HG02610 (cell line): ENCODE results near the gene SLC25A28.

Experiments used
- ATAC-seq: cut with Tn5 transposase; IDR thresholded peaks from one replicate; pipeline ENCODE4 v1.9.1; 2021; ENCODE audit warnings: mild to moderate bottlenecking, moderate library complexity; ENCODE audit not compliant: unreplicated experiment

Gene SLC25A28, protein sequence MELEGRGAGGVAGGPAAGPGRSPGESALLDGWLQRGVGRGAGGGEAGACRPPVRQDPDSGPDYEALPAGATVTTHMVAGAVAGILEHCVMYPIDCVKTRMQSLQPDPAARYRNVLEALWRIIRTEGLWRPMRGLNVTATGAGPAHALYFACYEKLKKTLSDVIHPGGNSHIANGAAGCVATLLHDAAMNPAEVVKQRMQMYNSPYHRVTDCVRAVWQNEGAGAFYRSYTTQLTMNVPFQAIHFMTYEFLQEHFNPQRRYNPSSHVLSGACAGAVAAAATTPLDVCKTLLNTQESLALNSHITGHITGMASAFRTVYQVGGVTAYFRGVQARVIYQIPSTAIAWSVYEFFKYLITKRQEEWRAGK

DNA sequence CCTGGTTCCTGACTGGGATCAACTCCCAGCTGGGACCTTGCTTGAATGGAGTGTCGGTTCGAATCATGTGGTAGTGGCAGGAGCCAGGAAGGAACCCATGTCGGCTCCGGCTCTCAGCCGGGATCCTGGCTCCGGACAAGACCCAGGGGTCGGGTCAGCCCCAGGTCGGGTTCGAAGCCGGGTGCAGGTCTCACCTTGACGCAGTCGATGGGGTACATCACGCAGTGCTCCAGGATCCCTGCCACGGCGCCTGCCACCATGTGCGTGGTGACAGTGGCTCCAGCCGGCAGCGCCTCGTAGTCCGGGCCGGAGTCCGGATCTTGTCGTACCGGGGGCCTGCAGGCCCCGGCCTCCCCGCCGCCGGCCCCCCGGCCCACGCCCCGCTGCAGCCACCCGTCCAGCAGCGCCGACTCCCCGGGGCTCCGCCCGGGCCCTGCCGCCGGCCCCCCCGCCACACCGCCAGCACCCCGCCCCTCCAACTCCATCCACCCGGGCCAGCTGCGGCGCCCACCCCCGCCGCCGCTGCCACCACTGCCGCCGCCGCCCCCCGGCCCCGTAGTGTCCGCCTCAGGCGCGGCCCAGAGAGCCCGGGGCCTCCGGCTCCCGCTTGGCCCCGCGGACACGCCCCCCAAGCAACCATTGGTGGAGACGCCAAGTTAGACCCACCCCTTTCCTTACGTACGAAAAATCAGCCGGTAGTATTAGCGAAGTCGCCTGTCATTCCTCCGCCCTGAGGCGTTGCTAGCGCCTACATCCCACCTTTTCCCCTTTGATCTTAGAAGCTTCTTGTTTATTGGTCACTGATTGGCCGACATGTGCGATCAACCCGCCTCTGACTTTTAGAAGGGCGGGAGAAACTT, at the start of gene SLC25A28:
Gene SLC25A28, minus strand, starts transcription at position 589 of the 860 bp plus-strand sequence. Its CDS starts 104 bp downstream, at position 485.
- ATAC-seq: no peak

DNA sequence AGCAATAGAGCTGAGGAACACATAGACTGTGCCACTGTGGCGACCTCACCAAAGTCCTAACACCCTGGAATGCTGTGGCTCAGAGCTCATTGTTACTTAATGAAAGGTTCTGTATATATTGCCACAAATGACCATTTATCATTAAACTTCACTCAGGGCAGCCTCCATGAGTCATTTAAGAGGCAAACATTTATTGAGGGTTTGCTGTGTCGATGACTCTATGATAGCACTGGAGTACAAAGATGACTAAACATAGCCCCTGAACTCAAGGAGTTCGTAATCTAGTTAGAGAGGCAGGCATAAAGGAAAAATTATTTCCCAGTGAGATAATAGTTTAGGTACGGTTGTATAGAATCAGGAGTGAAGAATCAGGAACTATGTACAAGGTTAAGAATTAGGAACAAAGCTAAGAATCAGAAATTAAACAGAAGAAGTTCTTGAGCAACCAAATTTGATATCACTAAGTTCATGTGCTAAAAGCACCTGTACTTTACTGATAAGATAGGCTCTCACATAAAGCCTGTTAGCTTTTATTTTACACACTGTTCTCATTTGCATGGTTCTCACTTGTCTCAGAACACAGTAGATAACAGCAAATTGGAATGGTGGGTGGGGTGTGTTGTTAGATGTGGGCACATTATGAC, 47.0 kb upstream of the SLC25A28 start:
- no peak for ATAC-seq

DNA sequence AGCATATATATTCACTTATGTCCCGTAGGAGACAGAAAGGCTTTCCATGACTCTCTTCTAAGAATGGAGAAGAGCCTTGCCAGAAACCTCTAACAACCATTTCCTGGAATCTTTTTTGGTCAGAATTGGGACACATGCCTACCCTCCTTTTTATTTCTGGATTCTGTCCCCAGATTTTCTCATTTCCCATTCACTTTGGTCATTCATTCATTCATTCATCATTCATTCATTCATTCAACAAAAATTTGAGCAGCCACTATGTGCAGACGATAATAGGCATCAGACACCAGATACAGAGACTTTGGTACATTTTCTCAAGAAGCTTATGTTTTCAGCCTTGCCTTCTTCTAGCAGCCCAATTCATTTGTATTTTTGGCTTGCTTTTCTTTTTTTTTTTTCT, 45.1 kb upstream of the SLC25A28 start:
- no peak for ATAC-seq

DNA sequence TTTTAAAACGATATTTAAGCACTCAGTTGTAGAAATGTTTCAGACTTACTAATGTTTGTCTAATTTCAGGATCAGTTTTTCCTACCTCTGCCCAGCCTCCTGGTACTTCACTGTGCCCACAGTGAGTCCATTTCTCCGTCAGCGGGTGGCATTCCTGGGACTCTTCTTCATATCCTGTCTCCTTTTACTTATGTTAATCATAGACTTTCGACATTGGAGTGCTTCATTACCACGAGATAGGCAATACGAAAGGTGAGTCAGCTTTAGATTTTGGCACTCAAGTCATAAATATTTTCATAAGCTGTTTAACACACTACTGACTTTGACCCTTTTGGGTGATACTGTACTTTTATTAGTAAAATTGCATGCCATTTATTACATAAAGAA, 41.1 kb upstream of the SLC25A28 start:
- ATAC-seq: no peak

DNA sequence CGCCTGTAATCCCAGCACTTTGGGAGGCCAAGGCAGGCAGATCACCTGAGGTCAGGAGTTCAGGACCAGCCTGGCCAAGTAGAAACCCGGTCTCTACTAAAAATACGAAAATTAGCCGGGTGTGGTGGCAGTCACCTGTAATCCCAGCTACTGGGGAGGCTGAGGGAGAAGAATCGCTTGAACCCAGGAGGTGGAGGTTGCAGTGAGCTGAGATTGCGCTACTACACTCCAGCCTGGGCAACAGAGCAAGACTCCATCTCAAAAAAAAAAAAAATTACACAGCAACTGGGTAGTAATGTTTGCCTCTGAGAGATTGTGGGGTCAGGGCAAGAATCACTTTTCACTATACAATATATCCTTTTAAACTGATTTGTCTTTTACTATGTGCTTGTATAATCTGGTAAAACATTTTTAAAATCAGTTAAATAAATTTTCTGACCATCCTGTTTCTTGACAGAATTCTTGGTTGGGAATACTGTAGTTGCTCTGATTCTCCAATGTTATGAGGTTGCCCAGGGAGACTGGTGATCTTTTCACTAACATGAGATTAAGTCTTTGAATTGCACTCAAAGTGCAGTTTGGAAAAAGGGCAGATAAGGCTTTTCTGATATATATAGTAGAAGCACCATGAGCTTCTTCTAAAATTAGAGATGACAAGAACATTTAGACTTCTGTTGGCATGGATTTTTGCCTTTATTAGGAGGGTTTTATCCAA, 40.6 kb upstream of the SLC25A28 start:
- no peak for ATAC-seq

DNA sequence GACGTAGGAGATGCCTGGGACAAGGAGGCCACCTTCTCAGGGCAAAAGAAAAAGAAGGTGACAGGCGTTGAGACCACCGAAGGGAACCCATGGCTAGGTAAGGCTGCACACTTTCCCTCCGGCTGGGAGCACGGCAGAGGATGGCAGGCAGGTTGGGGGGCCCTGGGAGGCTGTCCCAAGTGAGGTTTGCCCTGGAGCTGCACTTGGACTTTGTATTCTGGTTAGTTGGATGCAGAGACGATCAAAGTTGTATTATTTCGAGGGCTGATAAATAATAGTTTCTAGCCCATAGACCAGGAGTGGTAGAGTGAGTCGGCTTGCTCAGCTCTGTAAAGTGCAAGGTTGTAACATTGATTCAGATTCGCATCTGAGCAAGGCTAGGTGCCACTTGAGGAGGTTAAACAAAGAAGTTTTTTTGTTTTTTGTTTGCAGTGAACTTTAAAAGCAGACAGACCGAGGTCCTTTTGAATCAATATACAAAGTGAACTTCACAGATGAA, 39.7 kb upstream of the SLC25A28 start:
- ATAC-seq: no peak

DNA sequence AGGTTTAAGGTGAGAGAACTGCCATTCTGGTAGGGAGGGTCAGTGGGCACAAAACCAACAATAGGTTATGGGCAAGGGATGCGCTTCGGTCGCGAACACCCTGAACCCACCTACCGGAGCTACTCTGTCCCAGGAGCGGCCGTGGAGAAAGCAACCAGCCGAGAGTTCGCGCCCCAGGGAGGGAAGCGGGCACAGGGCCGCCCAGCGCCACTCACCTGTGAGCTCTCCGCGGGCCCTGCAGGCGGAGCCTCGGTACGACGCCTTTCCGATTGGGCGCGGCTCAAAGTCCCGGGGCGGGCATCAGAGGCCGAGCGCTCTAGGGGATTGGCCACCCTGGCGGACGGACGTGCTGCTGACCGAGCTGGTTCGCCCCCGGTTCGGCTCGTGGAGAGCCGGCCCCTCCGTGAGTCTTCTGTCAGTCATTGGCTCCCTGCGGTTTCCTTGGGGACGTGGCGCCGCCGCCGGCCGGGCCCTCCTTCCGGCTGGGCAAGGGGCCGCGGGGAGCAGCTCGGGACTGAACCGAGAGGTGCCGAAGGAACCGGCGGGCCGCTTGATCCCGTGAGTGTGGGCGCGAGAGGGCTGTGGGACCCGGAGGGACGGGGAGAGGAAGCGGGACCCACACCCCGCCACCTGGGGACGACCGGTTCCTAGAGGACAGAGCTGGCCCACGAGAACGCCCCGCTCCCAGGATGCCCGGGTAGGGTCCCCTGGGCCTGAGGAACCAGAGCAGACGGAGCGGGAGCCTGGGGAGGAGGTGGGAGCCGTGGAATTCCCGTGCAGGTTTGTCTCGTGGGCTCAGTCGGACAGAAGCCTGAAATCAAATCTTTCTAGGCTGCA, 39.0 kb upstream of the SLC25A28 start, which contains the start of gene ENTPD7:
Gene ENTPD7, plus strand, starts transcription at position 479 of the 837 bp plus-strand sequence. CDS start 448 bp downstream, outside the sequence.
- peak; percentile 99 for ATAC-seq

DNA sequence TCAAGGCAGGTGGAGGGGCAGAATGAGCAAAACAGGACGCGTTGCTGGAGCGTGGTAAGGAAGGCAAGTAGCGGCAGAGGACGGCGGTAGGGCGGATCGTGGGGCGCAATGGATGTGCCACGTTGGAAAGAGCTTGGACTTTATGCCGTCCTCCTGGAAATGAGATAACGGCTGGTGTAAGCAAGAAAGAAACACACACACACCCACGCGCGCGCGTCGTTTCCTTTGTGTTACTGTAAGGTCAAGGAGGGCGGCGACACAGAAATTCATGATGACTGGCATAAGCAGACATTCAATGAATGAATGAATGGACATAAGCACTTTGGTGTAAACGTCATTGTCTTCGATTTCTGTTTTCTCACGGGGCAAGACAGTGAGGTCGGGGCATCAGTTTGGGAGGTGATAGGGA, 38.4 kb upstream of the SLC25A28 start:
- peak; percentile 0 for ATAC-seq

DNA sequence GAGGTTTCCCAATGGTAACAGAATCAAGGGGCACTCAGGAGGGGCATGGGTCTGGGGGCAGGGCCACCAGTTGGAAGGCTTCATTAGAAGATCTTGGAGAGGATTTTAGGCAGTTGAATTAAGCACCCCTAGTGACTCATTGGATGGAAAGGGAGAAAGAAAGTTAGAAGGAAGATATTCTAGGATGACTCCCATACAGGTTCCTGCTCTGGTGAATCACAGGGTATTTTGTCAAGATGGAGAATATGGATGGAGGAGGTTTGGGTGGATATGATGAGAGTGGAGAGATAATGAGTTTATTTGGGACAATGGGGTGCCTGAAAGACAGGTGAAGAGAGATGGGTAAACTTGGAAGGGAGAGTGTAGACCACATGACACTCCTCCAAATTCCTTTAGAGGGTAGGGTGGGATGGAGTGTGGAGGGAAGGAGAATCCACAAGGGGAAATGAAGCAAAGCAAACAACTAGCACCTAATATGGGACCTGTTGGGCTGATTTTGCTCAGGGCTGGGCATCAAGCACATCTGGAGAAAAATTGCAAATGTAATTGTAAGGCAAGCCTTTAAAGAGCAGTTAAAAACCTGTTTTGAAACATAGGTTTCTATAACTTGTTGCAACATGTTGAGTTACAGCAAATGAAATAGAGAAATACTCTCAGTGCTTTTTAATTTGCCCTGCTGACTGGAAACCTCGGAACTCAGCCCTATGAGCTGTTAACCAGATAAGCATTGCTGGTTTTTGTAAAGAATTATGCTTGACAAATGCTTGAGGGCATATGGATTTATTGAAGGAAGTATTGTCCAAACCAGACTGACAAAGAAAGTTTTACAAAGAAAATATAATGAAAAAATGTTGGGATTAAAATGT, 36.2 kb upstream of the SLC25A28 start:
- no peak for ATAC-seq

DNA sequence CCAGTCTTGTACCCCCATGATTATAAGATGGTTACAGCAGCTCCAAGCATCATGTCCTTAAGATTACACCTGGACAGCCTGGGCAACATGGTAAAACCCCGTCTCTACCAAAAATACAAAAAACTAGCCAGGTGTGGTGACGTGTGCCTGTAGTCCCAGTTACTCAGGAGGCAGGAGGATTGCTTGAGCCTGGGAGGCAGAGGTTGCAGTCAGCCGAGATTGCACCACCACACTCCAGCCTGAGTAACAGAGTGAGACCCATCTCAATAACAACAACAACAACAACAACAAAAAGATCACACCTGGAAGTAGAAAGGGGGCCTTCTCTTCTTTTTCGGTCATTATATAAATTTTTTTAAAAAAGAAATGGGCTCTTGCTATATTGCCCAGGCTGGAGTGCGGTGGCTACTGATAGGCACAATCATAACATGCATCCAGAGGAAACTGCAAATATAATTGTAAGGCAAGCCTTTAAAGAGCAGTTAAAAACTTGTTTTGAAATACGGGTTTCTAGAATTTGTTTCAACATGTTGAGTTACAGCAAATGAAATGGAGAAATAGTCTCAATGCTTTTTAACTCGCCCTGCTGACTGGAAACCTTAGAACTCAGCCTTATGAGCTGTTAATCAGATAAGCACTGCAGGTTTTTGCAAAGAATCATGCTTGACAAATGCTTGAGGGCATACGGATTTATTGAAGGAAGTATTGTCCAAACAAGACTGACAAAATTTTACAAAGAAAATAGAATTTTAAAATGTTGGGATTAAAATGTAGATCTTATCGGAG, 34.3 kb upstream of the SLC25A28 start:
- ATAC-seq: no peak

DNA sequence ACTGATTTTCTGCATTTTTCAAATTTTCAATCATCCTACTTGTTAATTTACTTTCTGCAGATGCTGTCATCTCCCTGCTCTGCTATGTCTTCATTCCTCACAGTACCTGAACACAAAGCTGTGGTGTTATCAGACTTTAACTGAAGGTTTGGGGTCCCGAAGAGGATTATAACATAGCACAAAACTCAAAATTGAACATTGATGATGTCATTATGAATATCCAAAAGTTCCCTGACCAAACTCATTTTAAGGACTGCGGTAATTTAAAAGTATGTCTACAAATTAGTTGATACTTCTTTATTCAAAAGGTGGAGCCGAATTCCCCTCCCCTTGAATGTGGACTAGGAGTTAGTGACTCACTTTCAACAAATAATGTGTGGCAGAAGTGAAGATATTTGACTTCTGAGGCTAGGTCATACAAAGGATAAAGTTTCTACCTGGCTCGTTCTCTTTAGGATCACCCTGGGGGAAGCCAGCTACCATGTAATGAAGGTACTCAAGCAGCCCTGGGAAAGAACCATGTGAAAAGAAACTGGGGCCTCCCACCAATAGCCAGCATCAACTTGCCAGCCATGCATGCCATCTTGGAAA, 32.7 kb upstream of the SLC25A28 start:
- no peak for ATAC-seq

DNA sequence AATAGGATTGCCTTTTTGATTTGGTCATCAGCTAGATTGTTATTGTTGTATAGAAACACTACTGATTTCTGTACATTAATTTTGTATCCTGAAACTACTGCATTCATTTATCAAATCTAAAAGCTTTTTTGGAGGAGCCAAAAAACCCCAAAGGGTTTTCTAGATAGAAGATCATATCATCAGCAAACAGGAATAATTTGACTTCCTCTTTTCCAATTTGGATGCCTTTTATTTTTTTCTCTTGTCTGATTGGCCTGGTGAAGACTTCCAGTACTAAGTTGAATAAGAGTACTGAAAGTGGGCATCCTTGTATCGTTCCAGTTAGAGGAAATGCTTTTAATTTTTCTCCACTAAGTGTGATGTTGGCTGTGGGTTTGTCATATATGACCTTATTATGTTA, 28.5 kb upstream of the SLC25A28 start:
- ATAC-seq: no peak

DNA sequence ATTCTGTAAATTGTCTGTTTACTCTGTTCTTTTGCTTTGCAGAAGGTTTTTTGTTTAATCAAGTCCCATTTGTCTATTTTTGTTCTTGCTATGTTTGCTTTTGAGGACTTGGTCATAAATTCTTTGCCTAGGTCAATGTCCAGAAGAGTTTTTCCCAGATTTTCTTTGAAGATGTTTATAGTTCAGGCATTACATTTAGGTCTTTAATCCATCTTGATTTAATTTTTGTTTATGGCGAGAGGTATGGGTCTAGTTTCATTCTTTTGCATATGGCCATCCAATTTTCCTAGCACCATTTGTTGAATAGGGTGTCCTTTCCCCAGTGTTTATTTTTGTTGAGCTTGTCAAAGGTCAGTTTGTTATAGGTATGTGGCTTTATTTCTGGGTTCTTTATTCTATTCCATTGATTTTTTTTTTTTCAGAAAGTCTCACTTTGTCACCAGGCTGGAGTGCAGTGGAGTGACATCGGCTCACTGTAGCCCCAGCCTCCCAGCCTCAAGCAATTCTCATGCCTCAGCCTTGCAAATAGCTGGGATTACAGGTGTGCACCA, 27.4 kb upstream of the SLC25A28 start:
- ATAC-seq: no peak

DNA sequence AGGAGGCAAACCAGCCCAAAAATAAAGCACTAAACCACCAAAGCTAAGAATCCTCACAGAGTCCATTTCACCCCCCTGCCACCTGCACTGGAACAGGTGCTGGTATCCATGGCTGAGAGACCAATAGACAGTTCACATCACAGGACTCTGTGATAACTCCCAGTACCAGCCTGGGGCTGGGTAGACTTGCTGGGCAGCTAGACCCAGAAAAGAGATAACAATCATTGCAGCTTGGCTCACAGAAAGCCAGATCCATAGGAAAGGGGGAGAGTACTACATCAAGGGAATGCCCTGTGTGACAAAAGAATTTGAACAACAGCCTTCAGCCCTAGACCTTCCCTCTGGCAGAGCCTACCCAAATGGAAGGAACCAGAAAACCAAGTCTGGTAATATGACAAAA, 13.6 kb upstream of the SLC25A28 start:
- no peak for ATAC-seq

DNA sequence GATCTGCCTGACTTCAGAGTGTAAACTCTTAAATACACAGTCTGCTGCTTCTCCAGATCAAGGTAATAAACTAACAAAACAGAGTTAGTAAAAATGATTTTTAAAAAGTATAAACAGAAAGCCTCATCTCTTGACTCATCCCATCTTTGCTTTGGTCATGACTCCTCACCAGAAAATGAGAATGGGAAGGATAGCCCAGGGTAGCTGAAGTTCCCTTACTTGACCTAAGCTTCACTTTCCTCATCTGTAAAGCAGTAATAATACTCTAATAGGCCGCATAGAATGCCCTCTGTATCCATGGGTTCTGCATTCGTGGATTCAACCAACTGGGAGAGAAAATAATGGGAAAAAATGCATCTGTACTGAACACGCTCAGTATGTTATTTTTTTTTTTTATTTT, 11.3 kb upstream of the SLC25A28 start:
- no peak for ATAC-seq

DNA sequence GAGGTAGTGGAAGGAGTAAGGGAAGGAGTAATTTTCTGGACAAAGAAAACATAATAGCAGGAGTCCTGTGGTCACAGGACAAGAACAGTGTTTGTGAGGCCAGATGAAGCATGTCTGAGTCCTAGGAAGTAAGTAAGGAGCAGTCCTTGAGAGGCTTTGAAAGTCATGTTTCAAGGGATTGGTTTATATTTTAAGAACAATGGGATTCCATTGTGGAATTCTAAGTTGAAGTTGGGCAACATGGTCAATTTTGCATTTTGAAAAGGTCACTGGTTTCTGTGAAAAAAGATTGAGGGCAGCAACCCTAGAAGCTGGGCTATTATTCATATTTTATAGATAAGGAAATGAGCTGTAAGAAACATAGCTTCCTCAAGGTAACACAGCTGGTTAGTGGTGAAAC, 10.8 kb upstream of the SLC25A28 start:
- no peak for ATAC-seq

DNA sequence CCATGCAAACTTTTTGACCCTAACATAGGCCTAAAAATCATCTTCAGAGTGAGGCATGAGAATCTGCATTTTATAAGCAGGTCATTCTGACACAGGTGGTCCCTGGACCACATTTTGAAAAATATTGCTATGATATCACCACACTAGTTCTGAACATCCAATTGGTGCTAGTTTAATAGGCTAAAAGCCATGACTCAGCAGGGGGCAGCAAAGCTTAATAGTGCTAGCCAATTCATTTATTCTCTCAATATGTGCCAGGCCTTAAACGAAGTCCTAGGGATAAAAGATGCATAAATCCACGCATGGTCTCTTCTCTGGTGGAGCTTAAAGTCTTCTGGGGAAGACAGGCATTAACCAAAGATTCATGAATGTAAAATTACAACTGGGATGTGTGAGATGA, 10.2 kb upstream of the SLC25A28 start:
- no peak for ATAC-seq
